DND-41 (cell line): ENCODE results near the gene SLC36A4.

ENCODE experiments used
- EZH2 ChIP-seq: IDR thresholded peaks from 3 replicates; pipeline ENCODE4 v1.6.1; 2012; ENCODE audit warnings: borderline replicate concordance, low read depth, mild to moderate bottlenecking, moderate library complexity, low read length, inconsistent platforms; ENCODE audit not compliant: severe bottlenecking
- TF ChIP-seq, protein P1 (sequence below): IDR thresholded peaks from 2 replicates; pipeline ENCODE4 v1.5.1; 2012; ENCODE audit warnings: borderline replicate concordance, low read length, moderate library complexity, mild to moderate bottlenecking; ENCODE audit not compliant: poor library complexity, severe bottlenecking; ENCODE audit errors: extremely low read depth

DNA sequence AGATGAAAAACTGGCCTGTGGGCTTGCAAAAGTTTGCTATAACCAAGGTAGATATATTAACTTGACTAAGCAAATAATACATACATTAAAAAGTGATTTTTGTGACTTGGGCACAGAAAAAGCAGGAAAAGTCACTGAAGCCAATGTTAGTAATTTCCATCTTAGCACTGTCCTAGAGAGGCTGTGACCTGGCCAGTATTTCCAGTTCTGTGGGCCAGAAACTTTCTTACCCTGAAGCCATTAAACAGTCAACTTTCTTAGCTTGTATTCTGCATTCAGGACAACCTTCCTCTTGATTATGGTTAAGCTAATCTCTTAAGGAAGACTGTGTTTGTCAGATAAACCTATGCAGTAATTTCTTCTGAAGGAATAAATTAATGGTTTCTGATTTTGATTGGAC is 22.3 kb upstream of the SLC36A4 start:
- TF ChIP-seq, protein P1, sequence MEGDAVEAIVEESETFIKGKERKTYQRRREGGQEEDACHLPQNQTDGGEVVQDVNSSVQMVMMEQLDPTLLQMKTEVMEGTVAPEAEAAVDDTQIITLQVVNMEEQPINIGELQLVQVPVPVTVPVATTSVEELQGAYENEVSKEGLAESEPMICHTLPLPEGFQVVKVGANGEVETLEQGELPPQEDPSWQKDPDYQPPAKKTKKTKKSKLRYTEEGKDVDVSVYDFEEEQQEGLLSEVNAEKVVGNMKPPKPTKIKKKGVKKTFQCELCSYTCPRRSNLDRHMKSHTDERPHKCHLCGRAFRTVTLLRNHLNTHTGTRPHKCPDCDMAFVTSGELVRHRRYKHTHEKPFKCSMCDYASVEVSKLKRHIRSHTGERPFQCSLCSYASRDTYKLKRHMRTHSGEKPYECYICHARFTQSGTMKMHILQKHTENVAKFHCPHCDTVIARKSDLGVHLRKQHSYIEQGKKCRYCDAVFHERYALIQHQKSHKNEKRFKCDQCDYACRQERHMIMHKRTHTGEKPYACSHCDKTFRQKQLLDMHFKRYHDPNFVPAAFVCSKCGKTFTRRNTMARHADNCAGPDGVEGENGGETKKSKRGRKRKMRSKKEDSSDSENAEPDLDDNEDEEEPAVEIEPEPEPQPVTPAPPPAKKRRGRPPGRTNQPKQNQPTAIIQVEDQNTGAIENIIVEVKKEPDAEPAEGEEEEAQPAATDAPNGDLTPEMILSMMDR: no peak
- no peak for TF ChIP-seq EZH2
